GM12878 (cell line): Measurements from ENCODE around the gene SMARCD2. TPM values are rescaled to one million over a fixed set of nuclear protein-coding genes. Genes with fewer than 3 reads are reported as not detected.

Experiments
- ATF7 ChIP-seq: fragments of 450-650 bp; IDR thresholded peaks from 2 replicates; pipeline ENCODE4 v1.6.1; 2016; ENCODE audit warnings: low read depth, mild to moderate bottlenecking
- CHD4 ChIP-seq: fragments of 200-600 bp; sonication (generic); IDR thresholded peaks from 2 replicates; pipeline ENCODE4 v1.6.1; 2016; ENCODE audit warnings: mild to moderate bottlenecking
- FOXK2 ChIP-seq: fragments of 450-650 bp; IDR thresholded peaks from 2 replicates; pipeline ENCODE4 v1.6.1; 2017; ENCODE audit warnings: mild to moderate bottlenecking, moderate library complexity
- IKZF2 ChIP-seq, 2 experiments: fragments of 450-650 bp; IDR thresholded peaks; 2 replicates each; pipeline ENCODE4 v1.6.1; 2017; ENCODE audit warnings: mild to moderate bottlenecking in 2 of 2, moderate library complexity in 2 of 2
- NFXL1 ChIP-seq: fragments of 450-650 bp; IDR thresholded peaks from 2 replicates; pipeline ENCODE4 v1.6.1; 2017; ENCODE audit warnings: antibody characterized with exemption, mild to moderate bottlenecking, borderline replicate concordance
- NKRF ChIP-seq: fragments of 450-650 bp; conservative IDR thresholded peaks from 2 replicates; pipeline ENCODE4 v1.6.1; 2017; ENCODE audit warnings: mild to moderate bottlenecking, moderate library complexity
- NRF1 ChIP-seq: conservative IDR thresholded peaks from 2 replicates; pipeline ENCODE4 v1.6.1; 2011; ENCODE audit warnings: mild to moderate bottlenecking, low read depth, low read length, improper control_type of control experiment
- PAX5 ChIP-seq: IDR thresholded peaks from 2 replicates; pipeline ENCODE4 v1.6.1; 2011; ENCODE audit warnings: low read depth, low read length, borderline replicate concordance
- POU2F2 ChIP-seq: IDR thresholded peaks from 3 replicates; pipeline ENCODE4 v1.6.1; 2011; ENCODE audit warnings: low read depth, mild to moderate bottlenecking, low read length, borderline replicate concordance
- PRDM15 ChIP-seq: fragments of 450-650 bp; formaldehyde crosslinking; IDR thresholded peaks from 2 replicates; pipeline ENCODE4 v1.4.0; 2020; ENCODE audit warnings: mild to moderate bottlenecking, moderate library complexity
- REST ChIP-seq: IDR thresholded peaks from 2 replicates; pipeline ENCODE4 v1.6.1; 2012; ENCODE audit warnings: mild to moderate bottlenecking, low read depth, low read length
- polyA plus RNA-seq, 11 experiments: library from polyadenylated mRNA; depleted of rRNA in 4 of 11; unstranded in 6 of 11; stranded (reverse) in 5 of 11; fragments of >200 nt; fragmentation: Nextera tagmentation in 4 of 11; fragmentation: Illumina TruSeq in 1 of 11; extraction: Ambion mirVana in 4 of 11; extraction: Trizol in 1 of 11; gene quantifications; 1 replicate in 1 of 11; 2 replicates in 10 of 11; pipeline versions ENCODE4 v1.2.1 to v1.2.3, GENCODE V29; 2011 to 2016; ENCODE audit warnings: inconsistent platforms in 2 of 11, missing spikeins in 2 of 11, low read depth in 1 of 11
- total RNA-seq, 4 experiments: library from RNA; depleted of rRNA in 3 of 4; stranded (reverse); fragments of >200 nt in 3 of 4; fragmentation: Illumina TruSeq in 1 of 4; extraction: Trizol in 1 of 4; gene quantifications; 2 replicates each; pipeline versions ENCODE4 v1.2.1 to v1.2.3, GENCODE V29; 2013 to 2021
- TF ChIP-seq, protein P1 (sequence below): fragments of 450-650 bp; IDR thresholded peaks from 2 replicates; pipeline ENCODE4 v1.6.1; 2017; ENCODE audit warnings: mild to moderate bottlenecking, moderate library complexity

The SMARCD2 gene
- total and polyA plus RNA-seq, 10 of the 15 experiments (the other 5 are each of a cell fraction or from before 2014, with no cell fraction given), result 2.4 to 111 (median 63.6) TPM

DNA sequence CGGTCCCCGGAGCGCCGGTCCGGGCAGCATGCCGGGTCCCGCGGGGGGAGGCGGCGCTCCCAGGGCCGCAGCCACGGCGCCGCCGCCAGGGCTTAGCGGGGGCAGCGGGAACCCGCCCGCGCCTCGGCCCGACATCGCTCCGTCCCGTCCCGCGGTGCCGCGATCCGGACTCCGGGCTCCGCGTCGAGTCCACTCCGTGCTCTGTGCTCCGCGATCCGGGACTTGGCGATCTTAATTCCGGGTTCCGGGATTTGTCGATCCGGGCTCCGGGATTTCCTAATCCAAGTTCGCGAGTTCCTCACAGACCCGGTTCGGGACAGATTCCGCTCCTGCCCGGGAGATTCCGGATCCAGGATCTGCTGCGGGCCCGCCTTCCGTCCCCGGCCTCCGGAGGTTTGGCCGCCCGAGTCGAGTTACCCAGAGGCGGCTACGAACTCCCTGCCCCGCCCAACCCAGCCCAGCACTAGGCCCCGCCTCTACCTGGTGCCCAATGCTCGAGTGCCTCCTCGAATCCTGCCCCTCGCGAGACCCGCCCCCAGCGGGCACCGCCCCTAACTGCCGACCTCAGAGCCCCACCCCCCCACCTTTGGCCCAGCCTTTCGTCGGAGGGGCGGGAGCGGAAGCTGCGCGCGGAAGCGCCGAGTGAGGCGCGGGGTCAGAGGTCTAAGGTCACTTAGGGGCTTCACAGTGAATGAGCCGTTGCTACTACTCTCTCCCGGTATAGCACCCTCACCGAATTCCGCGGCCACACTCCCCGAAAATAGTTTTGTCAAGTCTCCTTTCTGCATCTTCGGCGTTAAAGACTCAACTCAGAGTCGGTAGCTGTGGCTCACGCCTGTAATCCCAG, at the start of gene SMARCD2 (continued):
- TF ChIP-seq, protein P1, sequence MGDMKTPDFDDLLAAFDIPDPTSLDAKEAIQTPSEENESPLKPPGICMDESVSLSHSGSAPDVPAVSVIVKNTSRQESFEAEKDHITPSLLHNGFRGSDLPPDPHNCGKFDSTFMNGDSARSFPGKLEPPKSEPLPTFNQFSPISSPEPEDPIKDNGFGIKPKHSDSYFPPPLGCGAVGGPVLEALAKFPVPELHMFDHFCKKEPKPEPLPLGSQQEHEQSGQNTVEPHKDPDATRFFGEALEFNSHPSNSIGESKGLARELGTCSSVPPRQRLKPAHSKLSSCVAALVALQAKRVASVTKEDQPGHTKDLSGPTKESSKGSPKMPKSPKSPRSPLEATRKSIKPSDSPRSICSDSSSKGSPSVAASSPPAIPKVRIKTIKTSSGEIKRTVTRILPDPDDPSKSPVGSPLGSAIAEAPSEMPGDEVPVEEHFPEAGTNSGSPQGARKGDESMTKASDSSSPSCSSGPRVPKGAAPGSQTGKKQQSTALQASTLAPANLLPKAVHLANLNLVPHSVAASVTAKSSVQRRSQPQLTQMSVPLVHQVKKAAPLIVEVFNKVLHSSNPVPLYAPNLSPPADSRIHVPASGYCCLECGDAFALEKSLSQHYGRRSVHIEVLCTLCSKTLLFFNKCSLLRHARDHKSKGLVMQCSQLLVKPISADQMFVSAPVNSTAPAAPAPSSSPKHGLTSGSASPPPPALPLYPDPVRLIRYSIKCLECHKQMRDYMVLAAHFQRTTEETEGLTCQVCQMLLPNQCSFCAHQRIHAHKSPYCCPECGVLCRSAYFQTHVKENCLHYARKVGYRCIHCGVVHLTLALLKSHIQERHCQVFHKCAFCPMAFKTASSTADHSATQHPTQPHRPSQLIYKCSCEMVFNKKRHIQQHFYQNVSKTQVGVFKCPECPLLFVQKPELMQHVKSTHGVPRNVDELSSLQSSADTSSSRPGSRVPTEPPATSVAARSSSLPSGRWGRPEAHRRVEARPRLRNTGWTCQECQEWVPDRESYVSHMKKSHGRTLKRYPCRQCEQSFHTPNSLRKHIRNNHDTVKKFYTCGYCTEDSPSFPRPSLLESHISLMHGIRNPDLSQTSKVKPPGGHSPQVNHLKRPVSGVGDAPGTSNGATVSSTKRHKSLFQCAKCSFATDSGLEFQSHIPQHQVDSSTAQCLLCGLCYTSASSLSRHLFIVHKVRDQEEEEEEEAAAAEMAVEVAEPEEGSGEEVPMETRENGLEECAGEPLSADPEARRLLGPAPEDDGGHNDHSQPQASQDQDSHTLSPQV, result no peak; the same call in 1 of the 2 replicates
- TF ChIP-seq REST (no peak), IKZF2 (IDR thresholded peaks at IDR 0.05) (peak; percentile 81 to 82), NFXL1 (no peak), ATF7 (no peak), PRDM15 (CRISPR knock-in tag) (no peak), NKRF (peak; percentile 92), PAX5 (peak; percentile 57), CHD4 (no peak), POU2F2 (peak; percentile 72; the same call in 1 of the 3 replicates), NRF1 (no peak), FOXK2 (no peak)
